SKM-1 (cell line): ENCODE measurements around the gene ITGA1.
"Not testable (repeated sequence)": the region's sequence is repeated elsewhere in the genome, so short reads cannot be mapped to it uniquely, and the experiment has no call there.

Source experiments
- DNase-seq: peaks from one replicate; lab custom pipeline; 2025; ENCODE audit not compliant: unreplicated experiment; lab: John Stamatoyannopoulos, UW

Gene ITGA1

DNA sequence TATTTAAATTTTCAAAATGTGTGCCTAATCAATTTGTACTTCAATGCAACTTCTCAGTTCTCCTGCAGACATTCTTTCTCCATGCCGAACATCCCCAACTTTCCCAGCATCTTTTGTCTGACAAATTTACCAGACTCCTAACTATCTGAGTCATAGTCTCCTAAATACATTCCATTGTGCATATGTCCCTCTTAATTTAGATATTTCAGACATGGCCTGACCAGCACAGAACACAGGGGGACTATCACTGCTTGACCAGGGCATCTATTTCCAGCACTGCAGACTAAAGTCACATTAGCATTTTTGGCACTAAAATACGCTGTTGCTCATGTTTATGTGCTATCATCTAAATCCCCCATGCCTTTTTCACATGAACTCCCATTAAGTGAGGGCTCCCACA is 71.9 kb downstream of the ITGA1 start:
- no peak for DNase-seq

DNA sequence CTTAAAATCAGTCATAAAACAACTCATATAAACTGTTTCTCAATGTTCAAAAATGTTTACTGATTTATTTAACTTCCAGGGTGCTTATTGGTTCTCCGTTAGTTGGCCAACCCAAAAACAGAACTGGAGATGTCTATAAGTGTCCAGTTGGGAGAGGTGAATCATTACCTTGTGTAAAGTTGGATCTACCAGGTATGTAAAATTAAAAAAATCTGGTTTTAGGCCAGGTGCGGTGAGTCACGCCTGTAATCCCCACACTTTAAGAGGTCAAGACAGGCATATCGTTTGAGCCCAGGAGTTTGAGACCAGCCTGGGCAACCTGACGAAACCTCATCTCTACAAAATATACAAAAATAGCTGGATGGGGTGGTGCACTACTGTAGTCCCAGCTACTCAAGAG is 73.7 kb downstream of the ITGA1 start:
- no peak for DNase-seq

DNA sequence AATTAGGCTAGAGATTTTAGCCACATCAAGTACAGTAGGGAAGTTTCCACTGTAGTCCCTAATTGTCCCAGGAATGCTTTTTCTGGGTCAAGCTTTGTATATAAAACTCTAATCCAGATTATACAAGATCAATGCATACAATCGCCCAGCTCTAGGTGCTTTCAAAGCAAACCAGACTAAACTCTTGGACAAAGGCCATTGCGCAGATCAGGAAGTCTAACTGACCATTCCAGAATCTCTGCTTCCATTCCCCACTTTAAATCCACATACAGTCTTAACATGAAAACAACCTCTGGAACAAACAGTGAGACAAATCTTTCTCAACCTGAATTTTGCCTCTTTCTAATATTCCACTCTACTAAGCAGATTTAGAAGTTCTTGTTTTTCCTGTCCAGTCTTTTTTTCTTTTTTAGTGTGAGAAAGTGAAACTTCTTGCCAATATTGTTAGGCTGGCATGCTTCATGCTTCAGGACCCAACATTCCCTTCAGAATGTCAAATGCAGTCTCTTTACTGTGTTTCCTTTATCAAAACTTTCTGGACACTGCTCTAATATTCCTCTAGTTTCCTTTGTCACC is 76.1 kb downstream of the ITGA1 start:
- no peak for DNase-seq

DNA sequence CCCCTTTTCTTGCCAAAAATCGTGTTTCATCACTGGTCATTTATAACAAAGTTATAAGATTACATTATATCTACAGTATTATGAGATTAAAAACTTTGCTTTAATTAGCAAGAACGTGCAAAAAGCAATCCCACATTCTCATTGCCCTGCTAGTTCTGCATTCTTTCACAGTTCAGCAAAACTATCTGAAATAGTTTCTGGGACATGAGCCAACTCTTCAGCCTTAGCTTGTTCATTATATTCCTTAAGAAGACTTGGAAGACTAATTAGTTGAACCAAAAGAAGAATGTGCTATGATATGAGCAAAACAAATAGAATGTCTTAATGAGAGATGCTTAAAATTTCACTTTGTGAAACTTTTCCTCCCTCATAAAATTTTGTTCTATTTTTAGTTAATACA is 76.7 kb downstream of the ITGA1 start:
- no peak for DNase-seq

DNA sequence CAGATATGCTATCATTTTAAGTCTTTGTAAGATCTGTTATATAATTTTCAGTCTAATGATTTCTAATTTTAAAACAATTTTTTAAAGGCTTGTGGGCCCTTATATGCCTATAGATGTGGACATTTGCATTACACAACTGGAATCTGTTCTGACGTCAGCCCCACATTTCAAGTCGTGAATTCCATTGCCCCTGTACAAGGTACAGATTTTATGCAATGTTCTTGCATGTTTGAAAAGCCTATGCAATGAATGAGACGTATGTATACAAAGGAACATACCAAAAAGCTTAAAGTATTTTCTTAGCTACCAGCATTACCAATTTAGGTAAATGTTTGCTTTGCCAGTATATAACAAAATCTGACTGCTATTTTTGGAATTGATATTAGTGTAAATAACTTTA is 77.2 kb downstream of the ITGA1 start:
- DNase-seq, result no peak

DNA sequence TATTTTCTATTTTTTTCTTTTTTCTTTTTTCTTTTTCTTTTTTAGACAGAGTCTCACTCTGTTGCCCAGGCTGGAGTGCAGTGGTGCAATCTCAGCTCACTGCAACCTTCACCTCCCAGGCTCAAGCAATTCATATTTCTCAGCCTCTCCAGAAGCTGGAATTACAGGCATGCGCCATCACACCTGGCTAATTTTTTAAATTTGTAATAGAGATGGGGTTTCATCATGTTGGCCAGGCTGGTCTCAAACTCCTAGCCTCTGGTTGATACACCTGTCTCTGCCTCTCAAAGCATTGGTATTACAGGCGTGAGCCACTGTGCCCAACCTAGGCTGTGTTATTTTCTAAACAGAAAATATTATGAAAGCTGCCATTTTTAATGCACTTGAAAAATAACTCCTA is 78.3 kb downstream of the ITGA1 start:
- DNase-seq, result not testable (repeated sequence)

DNA sequence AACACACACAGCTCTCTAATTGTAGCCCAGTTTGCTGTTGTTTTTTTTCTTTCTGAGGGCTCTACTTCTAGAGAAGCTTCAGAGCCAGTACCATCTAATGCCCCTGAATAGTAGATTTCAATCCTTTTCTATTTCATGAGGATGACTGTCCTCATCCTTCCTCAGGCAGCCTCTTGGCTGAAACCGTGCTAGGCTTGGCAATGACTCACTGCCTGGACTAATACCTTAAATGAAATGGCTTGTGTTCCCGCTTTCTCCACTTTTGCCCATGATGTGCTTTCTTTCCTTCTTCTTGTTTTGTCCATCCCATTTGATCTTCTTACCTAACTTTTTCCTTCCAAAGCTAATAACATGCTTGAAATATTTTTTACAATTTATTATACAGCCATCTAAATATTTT is 80.1 kb downstream of the ITGA1 start:
- no peak for DNase-seq

DNA sequence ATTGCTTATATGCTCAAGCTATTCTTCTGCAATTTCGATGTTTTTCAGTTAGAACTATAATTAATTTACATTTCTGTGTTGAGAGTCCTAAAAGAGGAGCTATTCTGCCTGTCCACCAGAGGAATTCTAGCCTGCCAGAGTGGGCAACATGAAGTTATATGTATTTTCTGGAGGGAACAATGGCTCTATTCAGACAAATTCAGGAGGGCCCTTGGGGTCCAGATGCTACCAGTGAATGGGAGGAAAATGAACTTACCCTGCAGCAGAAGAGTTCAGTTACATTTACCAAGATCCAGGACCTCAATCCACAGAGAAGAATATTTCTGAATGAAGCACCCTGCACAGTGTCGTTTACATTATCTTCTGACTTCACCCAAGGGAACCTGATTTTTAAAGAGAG is 80.7 kb downstream of the ITGA1 start:
- DNase-seq, result no peak

DNA sequence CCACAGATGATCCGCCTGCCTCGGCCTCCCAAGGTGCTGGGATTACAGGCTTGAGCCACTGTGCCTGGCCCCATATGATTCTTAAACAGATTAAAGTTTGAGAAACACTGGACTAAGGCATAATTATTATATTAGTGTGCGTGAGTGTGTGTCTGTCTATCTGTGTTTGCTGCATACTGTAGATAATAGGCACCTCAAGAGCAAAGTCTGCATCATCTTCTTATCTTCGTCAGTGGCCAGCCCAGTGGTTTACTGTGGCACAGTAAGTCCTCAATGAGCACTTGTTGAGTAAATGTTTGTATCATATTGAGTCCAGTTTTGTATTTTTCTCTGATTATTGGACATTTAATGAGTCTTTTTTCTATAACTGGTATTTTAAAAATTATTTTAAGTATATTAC is 81.7 kb downstream of the ITGA1 start:
- no peak for DNase-seq

DNA sequence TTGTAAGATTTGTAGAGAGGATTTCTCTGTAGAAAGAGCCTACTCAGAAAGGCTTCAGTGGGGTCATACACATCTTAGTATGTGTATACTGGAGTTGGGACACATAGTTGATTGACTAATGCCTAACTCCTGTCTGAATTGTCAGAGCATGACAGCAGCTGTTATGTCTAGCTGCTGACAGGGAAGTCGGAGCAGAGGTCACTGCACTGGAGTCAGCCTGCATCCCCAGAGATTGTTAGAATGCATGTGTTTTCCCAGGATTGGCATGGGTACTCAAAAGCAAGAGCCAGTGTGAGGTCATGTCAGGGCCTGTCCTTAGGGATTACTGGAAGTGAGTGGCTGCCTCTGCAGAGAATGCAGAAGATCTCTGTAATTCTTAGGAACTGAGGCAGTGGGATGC is 82.7 kb downstream of the ITGA1 start:
- no peak for DNase-seq

DNA sequence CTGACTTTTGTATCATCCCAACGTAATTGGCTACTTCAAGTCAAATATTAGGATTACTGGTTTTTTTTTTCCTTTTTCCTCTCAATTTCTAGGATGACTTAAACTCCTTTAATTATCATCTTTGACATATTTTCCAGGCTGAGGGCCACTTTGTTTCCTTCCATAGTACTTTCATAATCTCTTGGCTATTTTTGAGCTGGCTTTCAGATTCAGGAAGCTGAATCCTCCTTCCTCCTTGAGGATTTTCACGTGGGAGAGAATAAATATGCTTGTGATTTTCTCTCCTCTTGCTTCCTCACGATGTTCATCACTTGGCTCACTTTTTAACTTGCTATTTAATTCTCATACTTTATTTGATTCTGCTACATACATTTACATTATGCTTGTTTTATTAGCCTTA is 88.1 kb downstream of the ITGA1 start:
- no peak for DNase-seq

DNA sequence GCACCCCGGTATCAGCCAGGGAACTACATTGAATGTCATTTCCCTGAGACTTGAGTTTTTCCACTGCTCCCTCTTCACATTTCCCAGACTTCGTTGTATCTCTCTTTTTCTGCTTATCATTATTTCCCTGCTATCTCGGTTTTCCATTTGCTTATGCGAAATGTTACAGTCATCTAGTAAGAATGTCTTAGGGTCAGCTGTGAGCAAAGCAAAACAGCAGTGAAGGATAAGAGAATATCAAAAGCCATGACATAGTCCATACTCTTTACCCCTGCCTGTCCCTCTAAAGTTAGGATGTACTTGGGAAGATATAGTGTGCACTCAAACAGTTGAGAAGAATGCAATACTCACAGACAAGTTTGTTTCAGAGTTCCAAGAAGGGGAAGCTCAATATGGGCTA is 88.7 kb downstream of the ITGA1 start:
- no peak for DNase-seq

DNA sequence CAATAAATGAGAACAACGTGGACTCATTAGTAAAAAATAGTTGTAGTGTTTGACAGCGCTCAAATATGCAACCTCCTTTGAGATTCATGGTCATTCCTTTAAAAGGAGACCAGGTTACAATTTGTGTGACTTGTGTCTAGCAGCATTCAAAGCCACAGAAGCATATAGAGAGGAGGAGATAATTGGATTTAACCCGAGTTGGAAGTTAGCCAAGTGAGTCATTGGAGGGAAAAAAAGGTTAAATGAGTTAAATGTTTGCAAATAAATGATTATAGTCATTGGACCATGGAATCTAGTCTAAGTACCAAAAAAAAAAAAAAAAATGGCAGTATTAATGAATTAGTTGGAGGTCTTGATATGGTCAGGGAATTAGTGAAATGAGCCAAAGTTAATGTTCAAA is 90.9 kb downstream of the ITGA1 start:
- DNase-seq, result no peak

DNA sequence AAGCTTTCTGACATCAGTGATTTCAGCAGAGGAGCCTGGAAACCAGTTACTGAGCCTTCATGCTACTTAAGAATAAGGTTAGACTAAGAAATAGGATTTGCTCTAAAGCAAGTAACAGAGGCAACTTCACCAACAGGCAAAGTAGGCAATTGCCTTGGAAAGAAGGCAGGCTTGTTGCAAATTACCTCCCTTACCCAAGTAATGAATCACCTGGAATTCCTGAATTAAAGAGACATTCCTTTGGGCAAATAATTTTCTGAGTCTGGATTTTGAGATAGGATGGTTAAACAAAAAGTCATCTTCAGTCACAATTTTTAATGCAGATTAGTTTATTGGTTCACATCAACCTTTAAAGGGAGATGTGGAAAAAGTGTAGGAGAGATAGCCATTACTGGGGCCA is 92.8 kb downstream of the ITGA1 start:
- DNase-seq, result no peak

DNA sequence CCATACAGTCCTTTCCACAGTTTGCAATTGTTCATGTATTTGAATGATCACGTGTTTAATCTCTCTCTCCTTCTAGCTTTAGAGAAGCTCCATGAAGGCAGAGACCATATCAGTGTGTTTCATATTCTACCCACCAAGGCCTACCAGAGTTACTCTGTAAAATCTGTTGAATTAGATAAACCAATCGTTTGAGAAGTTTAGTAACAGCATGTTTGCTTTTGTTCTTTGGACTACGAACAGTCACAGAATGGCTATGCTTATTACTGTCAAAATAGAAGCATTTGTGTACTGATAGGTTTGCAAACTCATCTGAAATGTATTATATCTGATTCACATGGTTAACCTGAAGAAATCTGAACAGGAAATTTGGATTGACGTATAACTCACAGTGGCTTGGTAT is 93.8 kb downstream of the ITGA1 start:
- no peak for DNase-seq

DNA sequence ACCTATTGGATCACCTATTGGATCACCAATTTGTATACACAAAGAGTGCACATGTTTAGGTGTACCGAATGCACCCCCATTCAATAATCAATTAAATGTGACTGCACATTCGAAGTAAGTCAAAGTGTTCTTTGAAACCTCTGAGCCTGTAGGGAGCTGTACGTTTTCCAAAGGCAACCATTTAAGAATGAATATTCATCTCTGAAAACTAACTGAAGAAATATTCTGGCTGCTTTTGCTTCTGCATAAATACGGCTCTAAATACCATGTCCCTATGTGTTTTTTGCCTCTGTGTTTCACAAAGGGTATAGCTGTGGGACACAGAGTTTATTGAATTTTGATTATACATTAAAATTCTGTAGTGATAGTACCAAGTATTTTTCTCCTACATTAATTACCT is 95.4 kb downstream of the ITGA1 start:
- DNase-seq, result no peak

DNA sequence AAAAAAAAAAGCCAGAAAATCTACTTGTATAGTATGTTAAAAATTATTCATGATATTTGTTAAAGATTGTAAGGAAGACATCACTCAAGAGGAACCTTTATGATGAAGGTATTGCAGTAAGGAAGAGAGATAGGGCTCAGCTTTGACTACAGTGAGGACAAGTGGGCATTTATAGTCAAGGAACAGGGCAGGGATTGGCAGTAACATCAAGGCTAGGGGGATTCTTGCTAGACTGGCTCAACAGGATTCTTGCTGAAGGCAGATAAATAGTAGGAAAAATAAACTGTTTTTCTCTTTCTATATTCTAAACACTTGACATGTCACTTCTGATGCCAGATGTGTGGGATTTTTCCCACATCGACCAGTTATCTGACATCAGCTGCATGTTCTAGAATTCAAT is 96.7 kb downstream of the ITGA1 start:
- no peak for DNase-seq

DNA sequence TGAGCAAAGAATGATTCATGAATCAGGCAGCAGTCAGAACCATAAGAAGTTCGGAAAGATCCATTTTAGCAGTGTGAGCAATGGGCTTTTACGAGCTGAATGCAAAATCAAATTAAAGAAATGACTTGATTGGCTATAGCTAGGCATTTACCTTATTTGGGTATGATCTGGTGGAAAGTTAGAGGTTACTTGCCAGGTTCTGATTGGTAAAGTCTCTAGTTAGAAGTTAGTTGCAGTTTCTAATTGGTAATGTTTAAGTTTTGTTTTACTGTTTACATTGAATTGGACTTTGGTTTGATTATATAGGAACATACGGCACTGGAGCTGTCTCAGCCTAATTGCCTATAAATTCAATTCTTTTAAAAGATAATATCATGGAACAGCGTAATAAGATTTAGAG is 97.9 kb downstream of the ITGA1 start:
- no peak for DNase-seq

DNA sequence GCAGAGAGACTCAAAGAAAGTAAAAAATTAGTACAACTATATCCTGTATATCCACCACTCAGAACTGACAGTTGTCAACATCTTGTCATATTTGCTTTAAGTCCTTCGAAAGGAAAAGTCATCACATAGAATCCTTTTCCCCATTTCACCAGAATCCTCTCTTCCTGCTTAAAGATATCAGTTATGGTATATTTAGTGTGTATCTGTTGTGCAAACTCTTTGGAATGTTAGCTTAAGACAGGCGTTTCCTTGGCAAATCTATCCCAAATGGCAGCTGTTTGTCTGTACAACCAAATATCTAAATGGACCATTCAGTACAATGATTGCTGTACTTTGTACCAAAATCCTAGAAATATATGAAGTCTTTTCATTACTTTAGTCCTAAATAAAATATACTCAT is 98.5 kb downstream of the ITGA1 start:
- no peak for DNase-seq

DNA sequence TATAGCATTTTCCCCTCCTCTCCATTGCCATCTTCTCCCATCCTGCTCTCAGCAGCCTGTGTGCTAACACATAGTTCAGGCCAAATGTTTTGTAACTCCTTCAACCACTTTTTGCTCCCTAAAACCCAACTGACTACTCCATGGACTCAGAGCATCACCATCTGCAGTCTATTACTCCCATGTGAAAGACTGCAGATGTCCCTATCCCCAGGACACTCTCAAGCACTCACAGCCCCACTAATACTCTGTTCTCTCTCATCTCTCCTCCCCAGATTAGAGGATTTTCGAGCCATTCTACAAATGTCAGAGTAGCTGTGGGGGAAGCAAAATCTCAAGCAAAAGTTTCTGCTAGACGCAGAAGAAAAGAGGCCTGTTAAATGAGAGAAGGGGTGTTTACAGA is 99.3 kb downstream of the ITGA1 start:
- DNase-seq, result no peak

DNA sequence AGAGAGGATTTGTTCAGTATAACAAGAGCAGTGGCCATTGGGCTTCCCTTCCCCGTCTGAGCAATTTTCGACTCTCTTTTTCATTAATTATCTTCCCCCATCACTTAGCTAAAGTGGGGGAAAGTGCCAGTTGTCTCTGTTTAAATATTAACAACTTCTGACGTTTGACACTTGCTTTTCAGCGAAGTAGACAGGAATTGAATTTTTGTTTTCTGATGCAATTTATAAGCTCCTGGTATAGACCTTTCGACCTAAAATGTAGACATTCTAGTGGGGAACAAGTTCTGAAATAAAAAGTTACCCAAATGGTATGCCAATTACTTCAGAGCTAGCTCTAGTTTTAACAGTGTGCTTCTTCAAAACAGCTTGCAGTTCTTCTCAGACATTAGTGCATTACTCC is 100.6 kb downstream of the ITGA1 start:
- DNase-seq, result no peak

DNA sequence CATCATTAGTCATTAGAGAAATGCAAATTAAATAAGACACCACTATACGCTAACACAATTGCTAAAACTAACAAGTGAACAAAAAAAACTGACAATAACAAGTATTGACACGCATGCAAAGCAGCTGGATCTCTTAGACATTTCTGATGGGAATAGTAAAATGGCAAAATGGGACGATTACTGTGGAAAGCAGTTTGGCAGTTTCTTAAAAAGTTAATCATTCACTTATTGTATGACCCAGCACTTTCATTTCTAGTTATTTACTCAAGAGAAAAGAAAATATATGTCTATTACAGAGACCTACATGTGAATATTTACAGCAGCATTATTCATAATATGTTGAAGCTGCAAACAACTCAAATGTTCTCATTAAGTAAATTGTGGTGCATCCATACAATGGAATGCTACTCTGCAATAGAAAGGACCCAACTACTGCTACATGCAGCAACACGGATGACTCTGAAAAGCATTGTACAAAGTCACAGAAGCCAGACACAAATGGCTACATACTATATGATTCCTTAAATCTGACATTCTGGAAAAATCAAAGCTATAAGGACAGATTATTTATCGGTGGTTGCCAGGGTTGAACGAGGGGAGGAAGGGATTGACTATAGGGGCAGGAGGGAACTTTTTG is 104.6 kb downstream of the ITGA1 start:
- no peak for DNase-seq

DNA sequence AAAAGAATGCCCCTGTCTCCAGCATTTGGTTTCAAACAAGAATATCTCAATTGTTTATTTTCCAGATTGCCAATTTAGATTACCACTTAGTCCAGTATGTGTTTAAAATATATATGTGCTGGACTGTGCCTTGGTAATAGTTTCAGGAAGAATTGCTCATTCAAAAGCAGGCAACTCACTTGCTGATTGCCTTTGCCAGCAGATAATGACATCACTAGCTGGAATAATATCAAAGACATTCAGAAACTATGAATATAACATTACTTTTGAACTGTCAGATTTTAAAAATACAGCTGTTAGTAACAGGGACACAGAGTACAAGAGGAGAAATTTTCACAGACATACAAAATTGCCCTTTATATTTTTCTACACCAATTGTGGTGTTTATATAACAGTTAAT is 105.4 kb downstream of the ITGA1 start:
- DNase-seq, result no peak
